A549 (cell line): ENCODE results near the gene FBXW5. TPM values are rescaled to one million over a fixed set of nuclear protein-coding genes. Genes with fewer than 3 reads are reported as not detected.

ENCODE experiments used
- ATAC-seq, 2 experiments: fragments of 200-7000 bp in 1 of 2; fragments of >200 bp in 1 of 2; cut with Nextera tagmentation in 1 of 2; cut with Tn5 transposase in 1 of 2; 3 replicates each; pipeline versions ENCODE4 v1.8.0 to v1.9.1; 2018 to 2020; ENCODE audit warnings: mild to moderate bottlenecking in 1 of 2, moderate library complexity in 1 of 2
- CTCF ChIA-PET: fragments of 300-600 bp; sonication (Branson Sonifier 250); formaldehyde crosslinking; extraction: SDS; loops from one replicate; lab custom pipeline; 2021; ENCODE audit warnings: antibody characterized with exemption, inconsistent platforms; lab: Yijun Ruan, JAX
- POLR2A ChIA-PET: fragments of 350-600 bp; formaldehyde crosslinking; extraction: SDS; loops from one replicate; lab custom pipeline; 2021; ENCODE audit warnings: antibody characterized with exemption, inconsistent platforms; lab: Yijun Ruan, JAX
- DNase-seq, 2 experiments: peaks; one replicate each; pipeline versions ENCODE4 v3.0.0 to v3.0.0-alpha.2; 2011 to 2016; ENCODE audit warnings: low read depth in 1 of 2, low spot score in 1 of 2
- FAIRE-seq: peaks from 2 replicates; lab custom pipeline; 2011; peaks lifted over from hg19 to GRCh38; lab: Jason Lieb, UNC
- H3K27ac ChIP-seq, 2 experiments: fragments of >200 bp; sonication (Bioruptor Twin); formaldehyde crosslinking; 3 replicates each; pipeline ENCODE4 v1.5.1; 2016 to 2017
- H3K4me1 ChIP-seq: fragments of >200 bp; sonication (Bioruptor Twin); formaldehyde crosslinking; 3 replicates; pipeline ENCODE4 v1.6.1; 2016
- H3K4me2 ChIP-seq: fragments of >200 bp; sonication (Bioruptor Twin); formaldehyde crosslinking; 3 replicates; pipeline ENCODE4 v1.6.1; 2016
- H3K4me3 ChIP-seq: fragments of >200 bp; sonication (Bioruptor Twin); formaldehyde crosslinking; 3 replicates; pipeline ENCODE4 v1.5.1; 2016
- H3K9me3 ChIP-seq: fragments of >200 bp; sonication (Bioruptor Twin); formaldehyde crosslinking; 3 replicates; pipeline ENCODE4 v1.6.1; 2016
- FOSL2 ChIP-seq, 2 experiments: fragments of 450-650 bp in 1 of 2; fragments of >200 bp in 1 of 2; sonication (Bioruptor Twin) in 1 of 2; formaldehyde crosslinking; IDR thresholded peaks; 2 replicates each; pipeline versions ENCODE4 v1.5.0 to v1.6.1; 2016 to 2020; ENCODE audit warnings: mild to moderate bottlenecking in 1 of 2, moderate library complexity in 1 of 2
- GATA3 ChIP-seq: IDR thresholded peaks from 2 replicates; pipeline ENCODE4 v1.6.1; 2012; ENCODE audit warnings: borderline replicate concordance
- HOXA7 ChIP-seq: fragments of 250-450 bp; sonication (Bioruptor Pico); IDR thresholded peaks from 2 replicates; pipeline ENCODE4 v1.5.0; 2020; ENCODE audit warnings: mild to moderate bottlenecking, moderate library complexity
- JUN ChIP-seq, 2 experiments: fragments of >200 bp; sonication (Bioruptor Twin); formaldehyde crosslinking; IDR thresholded peaks; 2 replicates in 1 of 2; 3 replicates in 1 of 2; pipeline ENCODE4 v1.6.1; 2016 to 2017
- KDM1A ChIP-seq: fragments of 200-600 bp; sonication (generic); IDR thresholded peaks from 2 replicates; pipeline ENCODE4 v1.6.1; 2016; ENCODE audit warnings: low read depth, mild to moderate bottlenecking
- NFE2L2 ChIP-seq: fragments of 150-350 bp; conservative IDR thresholded peaks from 2 replicates; pipeline ENCODE4 v1.6.1; 2014; ENCODE audit warnings: low read length
- PHF8 ChIP-seq: fragments of 200-600 bp; sonication (generic); IDR thresholded peaks from 2 replicates; pipeline ENCODE4 v1.6.1; 2016; ENCODE audit warnings: low read depth, mild to moderate bottlenecking, antibody characterized with exemption, moderate library complexity, borderline replicate concordance
- RAD21 ChIP-seq, 2 experiments: fragments of >200 bp in 1 of 2; sonication (Bioruptor Twin) in 1 of 2; formaldehyde crosslinking in 1 of 2; IDR thresholded peaks in 1 of 2; conservative IDR thresholded peaks in 1 of 2; 2 replicates in 1 of 2; 3 replicates in 1 of 2; pipeline ENCODE4 v1.6.1; 2012 to 2018; ENCODE audit warnings: inconsistent platforms in 1 of 2
- SMC3 ChIP-seq: fragments of >200 bp; sonication (Bioruptor Twin); formaldehyde crosslinking; IDR thresholded peaks from 3 replicates; pipeline ENCODE4 v1.6.1; 2018; ENCODE audit warnings: inconsistent platforms
- SREBF2 ChIP-seq: fragments of 450-650 bp; IDR thresholded peaks from 2 replicates; pipeline ENCODE4 v1.6.1; 2014; ENCODE audit warnings: mild to moderate bottlenecking, moderate library complexity
- TP53 ChIP-seq: fragments of 250-450 bp; sonication (Bioruptor Pico); IDR thresholded peaks from 2 replicates; pipeline ENCODE4 v1.5.0; 2021; ENCODE audit warnings: mild to moderate bottlenecking, moderate library complexity
- ZFP36 ChIP-seq: fragments of 450-650 bp; IDR thresholded peaks from 2 replicates; pipeline ENCODE4 v1.6.1; 2014; ENCODE audit warnings: borderline replicate concordance; ENCODE audit not compliant: partially characterized antibody
- ZSCAN20 ChIP-seq: fragments of 250-450 bp; sonication (Bioruptor Pico); IDR thresholded peaks from 2 replicates; pipeline ENCODE4 v1.8.0; 2022; ENCODE audit warnings: mild to moderate bottlenecking, moderate library complexity
- WGBS: methylation state at CpG from one replicate; pipeline ENCODE4 v1.1.6; 2017; ENCODE audit errors: missing lambda C conversion rate; 5-methylcytosine and 5-hydroxymethylcytosine counted together
- polyA plus RNA-seq, 4 experiments: library from polyadenylated mRNA; depleted of rRNA in 3 of 4; stranded (reverse); fragments of >200 nt; fragmentation: RNase III in 1 of 4; extraction: RNeasy Plus Mini Kit Qiagen cat#74134 plus additional on column Dnase treatment in 1 of 4; gene quantifications; 2 replicates in 3 of 4; 3 replicates in 1 of 4; pipeline ENCODE4 v1.2.3, GENCODE V29; 2011 to 2017
- TF ChIP-seq, protein P1 (sequence below): fragments of >200 bp; sonication (Bioruptor Twin); formaldehyde crosslinking; IDR thresholded peaks from 3 replicates; pipeline ENCODE4 v1.6.1; 2016

Gene FBXW5
- polyA plus RNA-seq, 2 of the 4 experiments (the other 2 are of a cell fraction), result 37.5 to 59.5 TPM

DNA sequence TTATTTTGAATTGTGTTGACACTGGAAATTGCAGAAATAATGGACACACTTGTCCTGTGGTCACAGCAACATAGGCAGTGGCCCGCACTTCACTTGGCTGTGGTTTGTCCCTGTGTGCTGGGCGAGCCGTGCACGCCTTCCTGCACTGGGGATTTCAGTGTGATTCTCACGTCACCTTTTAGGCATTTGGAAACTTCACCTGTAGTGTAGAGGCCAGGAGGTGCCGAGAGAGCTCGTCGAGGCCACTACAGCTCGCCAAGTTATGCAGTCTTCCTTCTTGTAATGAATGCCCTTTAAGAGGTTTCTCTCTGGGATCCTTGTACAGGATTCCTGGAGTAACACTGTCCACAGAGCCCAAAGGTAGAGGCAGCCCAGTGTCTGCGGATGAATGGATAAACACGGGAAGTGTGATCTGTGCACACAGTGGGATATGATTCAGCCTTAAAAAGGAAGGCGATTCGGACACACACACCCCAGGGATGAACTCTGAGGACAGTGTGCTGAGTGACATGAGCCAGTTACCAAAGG is 43.5 kb downstream of the FBXW5 start (continued):
- TF ChIP-seq SREBF2 (no peak), GATA3 (0 out of 2 replicates have a peak, but pooled peaks have one; percentile 37), SMC3 (no peak), HOXA7 (CRISPR knock-in tag) (no peak), PHF8 (no peak), FOSL2 (IDR thresholded peaks at IDR 0.05) (no peak), FOSL2 (CRISPR knock-in tag; IDR thresholded peaks at IDR 0.05) (peak; percentile 58; the same call in 1 of the 2 replicates)
- TF ChIP-seq, all 56 proteins: peak for 3

DNA sequence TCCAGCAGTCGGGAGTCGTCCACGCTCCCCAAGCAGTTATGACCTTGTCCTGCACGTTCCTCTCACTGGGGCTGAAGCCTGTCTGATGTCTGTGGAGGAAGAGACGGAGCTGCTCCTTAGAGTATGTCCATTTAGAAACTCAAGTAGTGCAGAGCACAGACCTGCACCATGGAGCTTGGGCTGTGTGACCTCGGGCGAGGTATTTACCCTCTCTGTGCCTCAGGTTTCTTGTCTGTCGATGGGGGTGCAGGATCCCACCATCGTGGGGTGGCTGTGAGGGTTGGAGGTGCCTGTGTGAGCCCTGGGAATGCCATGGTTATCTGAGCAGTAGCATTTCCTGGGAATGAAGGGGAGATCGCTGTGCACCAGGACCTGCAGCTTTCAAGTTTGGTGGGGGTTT is 44.0 kb downstream of the FBXW5 start:
- ATAC-seq, result no peak
- Histone ChIP-seq H3K27ac (peak overlapping the region; percentile 96), H3K4me1 (peaks cover 82% of the 10 kb centered on the region), H3K4me2 (peak overlapping the region; percentile 81), H3K4me3 (no peak overlapping the region), H3K9me3 (no peaks in the 10 kb centered on the region)
- ChIA-PET POLR2A (interaction anchor here (4.2 kb wide), 1 partner anchor 16 kb away, joined by 108 read pairs; the partner anchor contains the start of gene TRAF2), CTCF (interaction anchor here (0.9 to 10.7 kb wide), 6 partner anchors 14 to 129 kb away, joined by 4 to 139 read pairs (median 4); partner anchors contain the start of gene TRAF2)
- FAIRE-seq, result no peak
- 72% methylated on average over 10 of the region's 10 CpGs for WGBS
- no peak for DNase-seq
- TF ChIP-seq ZFP36 (peak; percentile 55), ZSCAN20 (CRISPR knock-in tag) (no peak)

DNA sequence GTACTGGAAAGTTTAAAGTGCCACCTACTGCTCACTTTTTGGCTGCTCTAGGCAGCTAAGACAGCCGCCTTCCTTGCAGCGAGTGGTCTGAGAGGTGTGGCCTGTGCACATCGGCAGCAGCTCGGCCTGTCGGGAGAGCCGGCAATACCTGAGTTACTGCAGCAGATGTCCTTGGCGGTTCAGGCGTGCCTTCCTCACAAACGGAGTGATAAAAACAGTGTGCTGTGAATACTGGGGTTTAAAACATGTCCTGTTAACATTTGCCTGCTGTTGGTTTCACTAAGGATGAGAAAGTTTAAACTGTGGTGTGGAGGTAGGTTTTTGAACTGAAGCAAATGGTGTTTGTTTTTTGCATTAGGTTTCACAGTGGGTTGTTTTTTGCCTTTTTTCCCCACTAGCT is 45.3 kb downstream of the FBXW5 start:
- no peak overlapping the region for H3K4me3 ChIP-seq
- peak in 1 of 2 experiments; percentile 14; a peak in 2 of 6 replicates for ATAC-seq
- DNase-seq, result peak; percentile 43 to 74
- WGBS, result 36% methylated on average over 9 of the region's 9 CpGs
- TF ChIP-seq KDM1A, result no peak
- TF ChIP-seq NFE2L2, result no peak
- TF ChIP-seq, protein P1, sequence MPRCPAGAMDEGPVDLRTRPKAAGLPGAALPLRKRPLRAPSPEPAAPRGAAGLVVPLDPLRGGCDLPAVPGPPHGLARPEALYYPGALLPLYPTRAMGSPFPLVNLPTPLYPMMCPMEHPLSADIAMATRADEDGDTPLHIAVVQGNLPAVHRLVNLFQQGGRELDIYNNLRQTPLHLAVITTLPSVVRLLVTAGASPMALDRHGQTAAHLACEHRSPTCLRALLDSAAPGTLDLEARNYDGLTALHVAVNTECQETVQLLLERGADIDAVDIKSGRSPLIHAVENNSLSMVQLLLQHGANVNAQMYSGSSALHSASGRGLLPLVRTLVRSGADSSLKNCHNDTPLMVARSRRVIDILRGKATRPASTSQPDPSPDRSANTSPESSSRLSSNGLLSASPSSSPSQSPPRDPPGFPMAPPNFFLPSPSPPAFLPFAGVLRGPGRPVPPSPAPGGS, result no peak
- TF ChIP-seq RAD21 (conservative IDR thresholded peaks at IDR 0.05 in 1 of 2, IDR thresholded peaks at IDR 0.05 in 1 of 2), result 0 out of 5 replicates have a peak, but pooled peaks of 1 of the 2 experiments have one; percentile 21
- peak overlapping the region; percentile 96 for H3K27ac ChIP-seq
- no peaks in the 10 kb centered on the region for H3K9me3 ChIP-seq
- ChIA-PET CTCF (interaction anchor here (1.2 to 10.7 kb wide), 16 partner anchors 8 to 136 kb away, joined by 3 to 139 read pairs (median 5); partner anchors contain the start of genes AJM1, C8G, FBXW5 and TRAF2), POLR2A (interaction anchor here (0.8 to 2.7 kb wide), 6 partner anchors 13 to 171 kb away, joined by 3 to 21 read pairs (median 4); partner anchors contain the start of genes EDF1, PHPT1 and TRAF2)
- peak overlapping the region; percentile 10 for H3K4me2 ChIP-seq
- H3K4me1 ChIP-seq, result peaks cover 80% of the 10 kb centered on the region
- no peak for FAIRE-seq

DNA sequence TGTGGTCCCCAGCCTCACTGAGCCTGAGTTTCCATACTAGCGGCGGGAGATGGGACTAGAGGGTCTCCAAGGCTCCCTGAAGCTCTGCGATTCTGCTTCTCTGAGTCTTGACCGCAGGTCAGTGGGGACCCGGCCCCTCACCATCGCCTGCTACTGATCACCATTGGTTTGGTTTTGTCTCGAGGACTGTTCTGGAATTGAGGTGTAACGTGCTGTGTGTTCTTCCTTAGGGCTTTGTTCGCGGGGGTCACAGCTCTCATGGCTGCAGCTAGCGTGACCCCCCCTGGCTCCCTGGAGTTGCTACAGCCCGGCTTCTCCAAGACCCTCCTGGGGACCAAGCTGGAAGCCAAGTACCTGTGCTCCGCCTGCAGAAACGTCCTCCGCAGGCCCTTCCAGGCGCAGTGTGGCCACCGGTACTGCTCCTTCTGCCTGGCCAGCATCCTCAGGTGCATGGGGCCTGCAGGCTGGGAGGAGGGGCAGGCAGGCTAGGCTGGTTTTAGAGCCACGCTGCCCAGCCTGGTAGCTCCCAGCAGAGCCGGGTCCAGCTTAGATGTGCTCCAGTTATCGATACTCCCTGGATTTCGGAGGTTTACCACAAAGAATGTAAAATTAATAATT is 45.9 kb downstream of the FBXW5 start:
- POLR2A ChIA-PET, result interaction anchor here (0.8 to 2.7 kb wide), 6 partner anchors 12 to 171 kb away, joined by 3 to 21 read pairs (median 4); partner anchors contain the start of genes EDF1, PHPT1 and TRAF2
- no peak for ATAC-seq
- CTCF ChIA-PET, result interaction anchor here (0.6 to 10.7 kb wide), 22 partner anchors 9 to 137 kb away, joined by 3 to 139 read pairs (median 4); partner anchors contain the start of genes AJM1, C8G, FBXW5 and TRAF2
- no peak for DNase-seq
- no peak overlapping the region for H3K4me3 ChIP-seq
- H3K4me2 ChIP-seq, result peak overlapping the region; percentile 10
- peak overlapping the region; percentile 96; a peak in 4 of 6 replicates for H3K27ac ChIP-seq
- H3K4me1 ChIP-seq, result peaks cover 74% of the 10 kb centered on the region
- 85% methylated on average over 21 of the region's 21 CpGs for WGBS
- FAIRE-seq, result no peak
- H3K9me3 ChIP-seq, result no peaks in the 10 kb centered on the region
- TF ChIP-seq JUN (IDR thresholded peaks at IDR 0.05), result 0 out of 5 replicates have a peak, but pooled peaks of 1 of the 2 experiments have one; percentile 0
- no peak for TF ChIP-seq TP53 (CRISPR knock-in tag)
- TF ChIP-seq RAD21 (conservative IDR thresholded peaks at IDR 0.05 in 1 of 2, IDR thresholded peaks at IDR 0.05 in 1 of 2), result no peak
- TF ChIP-seq, all 56 proteins: peak for 1
